Measurements from ENCODE around the gene CECR2. TPM values are rescaled to one million over a fixed set of nuclear protein-coding genes. Genes with fewer than 3 reads are reported as not detected.

CECR2 gene
- polyA plus RNA-seq, 1 donor from 2014 or later: 2.1 TPM

- no peak overlapping the region for H3K9ac ChIP-seq (ENCODE audit: low read length)
- no peaks in the 10 kb centered on the region for H3K36me3 ChIP-seq (ENCODE audit: insufficient read depth, low read length)
- no peaks in the 10 kb centered on the region for H3F3A ChIP-seq (ENCODE audit: insufficient read depth, low read length, poor library complexity, severe bottlenecking)
- no peak overlapping the region for H2AFZ ChIP-seq (ENCODE audit: low read depth, low read length)
- no peaks in the 10 kb centered on the region for H3K27me3 ChIP-seq (ENCODE audit: insufficient read depth, low read depth, low read length)
- no peak overlapping the region for H3K27ac ChIP-seq (ENCODE audit: low read length)
- no peaks in the 10 kb centered on the region for H3K9me2 ChIP-seq (ENCODE audit: insufficient read depth, low read length)
- H3K79me2 ChIP-seq (replicated peaks; ENCODE audit: insufficient read depth, low read length): no peaks in the 10 kb centered on the region
- no peaks in the 10 kb centered on the region for H3K9me3 ChIP-seq (ENCODE audit: low read length)
- no peak overlapping the region for H3K4me2 ChIP-seq (ENCODE audit: low read length)
- no peaks in the 10 kb centered on the region for H4K20me1 ChIP-seq (ENCODE audit: insufficient read depth)
- no peak for TF ChIP-seq EZH2 (IDR thresholded peaks at IDR 0.05; ENCODE audit: borderline replicate concordance, insufficient read depth, low read length, poor library complexity, severe bottlenecking)
- TF ChIP-seq EP300 (conservative IDR thresholded peaks at IDR 0.05; ENCODE audit: poor library complexity, severe bottlenecking): no peak
- no peak for TF ChIP-seq TAF1 (IDR thresholded peaks at IDR 0.05; ENCODE audit: low read depth)
- no peak for TF ChIP-seq POLR2AphosphoS5 (IDR thresholded peaks at IDR 0.05)
- no peak for TF ChIP-seq CTCF (IDR thresholded peaks at IDR 0.05; ENCODE audit: poor library complexity, severe bottlenecking)
- TF ChIP-seq RAD21 (conservative IDR thresholded peaks at IDR 0.05): no peak
- no peak for TF ChIP-seq MXI1 (conservative IDR thresholded peaks at IDR 0.05; ENCODE audit: poor library complexity, severe bottlenecking)
- no peak overlapping the region for H3K4me3 ChIP-seq (ENCODE audit: low read length)
These were observed 183.5 kb downstream of the CECR2 start for GRCh38 chr22:17552737-17553136.

GRCh38 chr22:17554814-17555213 lies 185.6 kb downstream of the CECR2 start:
- no peaks in the 10 kb centered on the region for H3K9me3 ChIP-seq (ENCODE audit: low read length)
- no peaks in the 10 kb centered on the region for H3K79me2 ChIP-seq (replicated peaks; ENCODE audit: insufficient read depth, low read length)
- H3F3A ChIP-seq (ENCODE audit: insufficient read depth, low read length, poor library complexity, severe bottlenecking): no peaks in the 10 kb centered on the region
- H3K4me2 ChIP-seq (ENCODE audit: low read length): no peak overlapping the region
- H4K20me1 ChIP-seq (ENCODE audit: insufficient read depth): no peaks in the 10 kb centered on the region
- H2AFZ ChIP-seq (ENCODE audit: low read depth, low read length): no peak overlapping the region
- no peak overlapping the region for H3K9ac ChIP-seq (ENCODE audit: low read length)
- TF ChIP-seq RAD21 (conservative IDR thresholded peaks at IDR 0.05): no peak
- TF ChIP-seq EZH2 (IDR thresholded peaks at IDR 0.05; ENCODE audit: borderline replicate concordance, insufficient read depth, low read length, poor library complexity, severe bottlenecking): no peak
- no peaks in the 10 kb centered on the region for H3K27me3 ChIP-seq (ENCODE audit: insufficient read depth, low read depth, low read length)
- H3K27ac ChIP-seq (ENCODE audit: low read length): no peak overlapping the region
- H3K4me3 ChIP-seq (ENCODE audit: low read length): no peak overlapping the region
- H3K36me3 ChIP-seq (ENCODE audit: insufficient read depth, low read length): no peaks in the 10 kb centered on the region
- no peaks in the 10 kb centered on the region for H3K9me2 ChIP-seq (ENCODE audit: insufficient read depth, low read length)

- no peaks in the 10 kb centered on the region for H3K9me3 ChIP-seq (ENCODE audit: low read length)
- H3F3A ChIP-seq (ENCODE audit: insufficient read depth, low read length, poor library complexity, severe bottlenecking): no peaks in the 10 kb centered on the region
- no peaks in the 10 kb centered on the region for H3K36me3 ChIP-seq (ENCODE audit: insufficient read depth, low read length)
- no peak overlapping the region for H3K27ac ChIP-seq (ENCODE audit: low read length)
- no peak overlapping the region for H2AFZ ChIP-seq (ENCODE audit: low read depth, low read length)
- H4K20me1 ChIP-seq (ENCODE audit: insufficient read depth): no peaks in the 10 kb centered on the region
- H3K79me2 ChIP-seq (replicated peaks; ENCODE audit: insufficient read depth, low read length): no peaks in the 10 kb centered on the region
- H3K27me3 ChIP-seq (ENCODE audit: insufficient read depth, low read depth, low read length): no peaks in the 10 kb centered on the region
- no peak overlapping the region for H3K4me2 ChIP-seq (ENCODE audit: low read length)
- no peak overlapping the region for H3K9ac ChIP-seq (ENCODE audit: low read length)
- no peak overlapping the region for H3K4me3 ChIP-seq (ENCODE audit: low read length)
- TF ChIP-seq TAF1 (IDR thresholded peaks at IDR 0.05; ENCODE audit: low read depth) (no peak), RAD21 (conservative IDR thresholded peaks at IDR 0.05) (no peak), MXI1 (conservative IDR thresholded peaks at IDR 0.05; ENCODE audit: poor library complexity, severe bottlenecking) (no peak), REST (IDR thresholded peaks at IDR 0.05; ENCODE audit: borderline replicate concordance) (no peak), EP300 (conservative IDR thresholded peaks at IDR 0.05; ENCODE audit: poor library complexity, severe bottlenecking) (no peak), EZH2 (IDR thresholded peaks at IDR 0.05; ENCODE audit: borderline replicate concordance, insufficient read depth, low read length, poor library complexity, severe bottlenecking) (no peak), SMC3 (conservative IDR thresholded peaks at IDR 0.05; ENCODE audit: poor library complexity) (no peak), POLR2AphosphoS5 (IDR thresholded peaks at IDR 0.05) (no peak), CTCF (IDR thresholded peaks at IDR 0.05; ENCODE audit: poor library complexity, severe bottlenecking) (no peak)
- H3K9me2 ChIP-seq (ENCODE audit: insufficient read depth, low read length): no peaks in the 10 kb centered on the region
These were observed 189.9 kb downstream of the CECR2 start for GRCh38 chr22:17559188-17559587.
